Activated CD8-positive, alpha-beta memory T cell treated with anti-CD3 and anti-CD28 coated beads, Interleukin-2, amount 50 U/mL, for 1 hour (primary cell): ENCODE measurements around the gene PON3.

Experiments
- DNase-seq: peaks from one replicate; pipeline ENCODE4 v3.0.0-alpha.2; 2020; ENCODE audit errors: extremely low read depth

Gene PON3

DNA sequence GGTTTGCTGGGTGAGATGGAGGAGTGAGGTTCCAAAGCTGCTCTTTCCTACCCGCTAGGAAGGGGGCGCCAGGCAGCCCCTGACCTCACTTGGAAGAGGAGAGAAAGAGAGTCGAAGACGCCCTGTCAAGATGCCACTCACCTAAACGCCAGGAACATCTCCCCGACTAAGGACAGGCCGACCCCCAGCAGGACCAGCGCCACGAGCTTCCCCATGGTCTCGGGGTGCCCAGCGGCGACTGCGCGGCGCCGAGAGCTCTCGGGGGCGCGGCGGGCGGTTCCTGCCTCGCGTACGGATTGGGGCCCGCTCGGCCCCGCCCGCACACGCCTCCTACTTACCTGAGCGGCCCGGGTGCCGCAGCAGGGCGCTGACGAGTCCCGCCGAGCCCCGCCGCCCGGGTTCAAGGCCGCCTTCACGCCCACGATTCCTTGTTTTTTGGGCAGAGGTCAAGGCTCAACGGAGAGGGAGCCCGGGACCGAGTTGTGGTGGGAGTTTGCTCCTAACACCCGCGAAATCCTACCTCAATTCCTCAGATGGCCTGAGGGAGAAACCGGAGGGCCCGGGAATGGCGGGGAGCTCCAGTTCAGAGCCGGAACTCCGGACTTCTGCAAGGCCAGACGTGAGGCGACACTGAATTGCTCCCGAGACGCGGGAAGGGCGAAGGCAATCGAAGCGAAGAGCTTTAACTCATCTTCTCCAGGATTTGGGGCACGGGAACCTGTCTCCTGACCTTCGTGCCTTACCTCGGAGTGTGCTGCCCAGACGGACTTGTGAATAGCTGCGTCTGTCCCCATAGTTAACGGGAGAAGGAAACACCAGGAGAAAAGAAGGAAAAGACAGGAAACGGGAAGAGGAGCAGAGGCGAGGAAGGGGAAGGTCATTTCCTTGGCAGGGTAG lies at the start of gene PON3:
PON3 (minus strand) TSS at position 240 of the 897 bp plus-strand sequence; CDS start at position 215, 25 bp downstream.
- peak; percentile 1 for DNase-seq

DNA sequence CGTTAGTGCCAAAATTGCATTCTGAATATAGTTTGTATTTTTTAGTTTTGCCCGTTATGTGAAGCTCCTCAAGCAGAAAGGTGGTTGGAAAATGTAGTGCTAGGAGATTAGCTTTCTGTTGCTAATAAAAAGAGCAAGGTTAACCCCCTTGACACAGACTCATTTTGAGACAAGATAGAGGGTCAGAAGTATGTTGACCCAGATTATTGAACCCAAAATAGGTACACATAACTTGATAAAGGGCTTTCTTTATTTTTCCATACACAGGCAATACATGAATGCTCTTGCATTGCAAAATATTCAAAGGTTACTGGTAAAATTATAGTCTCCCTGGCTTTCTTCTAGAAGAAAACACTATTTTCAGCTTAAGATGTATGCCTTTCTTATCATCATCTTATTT lies 48.6 kb upstream of the PON3 start:
- no peak for DNase-seq

DNA sequence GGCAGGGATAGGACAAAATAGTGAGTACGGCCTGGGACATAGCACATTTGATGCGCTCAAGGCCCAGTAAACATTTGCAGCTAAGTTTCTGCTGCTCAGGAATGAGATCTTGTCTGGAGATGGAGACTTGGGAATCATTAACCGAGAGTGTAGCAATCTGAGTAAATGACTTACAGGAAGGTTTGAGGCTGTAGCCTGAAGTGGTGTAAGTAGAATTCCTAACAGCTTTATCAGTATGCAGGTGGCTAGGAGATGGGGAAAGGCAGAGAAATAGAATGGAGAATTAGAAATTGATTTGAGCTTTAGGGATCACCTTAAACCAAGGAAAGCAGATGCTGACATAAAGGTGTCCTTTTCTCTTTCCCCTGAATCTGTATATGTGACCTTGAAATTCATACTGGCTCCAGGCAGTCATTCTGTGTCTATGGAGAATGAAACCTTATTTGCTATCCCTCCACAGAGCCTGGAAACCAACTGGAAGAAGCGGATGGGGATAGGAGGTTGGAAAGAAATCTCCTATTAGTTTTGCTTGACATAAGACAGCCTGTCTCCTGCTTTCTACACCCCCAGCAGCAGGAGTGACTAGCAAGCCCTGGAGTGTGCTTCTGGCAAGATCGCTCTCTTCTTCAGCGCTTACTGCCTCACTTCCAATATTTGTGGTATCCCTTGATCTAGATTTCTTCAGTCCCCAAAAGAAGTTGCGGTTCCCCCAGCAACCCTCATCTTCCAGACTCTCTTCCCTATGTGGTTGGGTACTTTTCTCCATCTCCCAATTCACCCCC lies 45.1 kb upstream of the PON3 start:
- DNase-seq, result no peak

- no peak for DNase-seq
Measured at GRCh38 chr7:95440394-95441038, 44.3 kb upstream of the PON3 start.

GRCh38 chr7:95436407-95436806 lies 40.2 kb upstream of the PON3 start:
- DNase-seq, result no peak

- DNase-seq, result no peak
Measured at GRCh38 chr7:95435422-95435780, 39.2 kb upstream of the PON3 start.

- no peak for DNase-seq
Measured at GRCh38 chr7:95434557-95435421, 38.6 kb upstream of the PON3 start, which contains the start of gene PON2. PON2 (minus strand) TSS chr7:95435028; CDS start chr7:95434951, 77 bp downstream.

DNA sequence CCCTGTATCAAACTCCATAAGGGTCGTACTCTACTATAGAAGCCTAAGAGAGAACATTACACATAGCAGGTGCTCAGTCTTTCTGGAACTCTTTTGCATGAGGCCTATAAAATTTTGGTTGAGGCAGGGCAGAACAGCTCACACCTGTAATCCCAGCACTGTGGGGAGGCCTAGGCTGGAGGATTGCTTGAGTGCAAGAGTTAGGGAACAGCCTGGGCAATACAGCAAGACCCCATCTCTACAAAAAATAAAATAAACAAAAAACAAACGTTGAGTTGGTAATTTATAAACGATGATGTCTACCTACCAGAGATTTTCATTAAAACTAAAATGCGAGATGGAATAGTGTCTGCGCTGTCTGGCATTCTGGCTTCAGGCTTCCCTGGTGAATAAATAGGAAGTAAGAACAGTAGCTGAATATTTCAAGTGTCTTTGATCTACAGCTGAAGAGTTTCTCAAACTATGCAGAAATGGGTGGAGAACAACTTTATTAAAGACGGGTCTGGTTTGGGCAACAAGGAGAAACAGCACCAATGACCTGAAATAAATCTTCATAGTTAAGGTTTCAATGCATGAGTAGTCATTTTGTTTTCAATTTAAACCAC lies 37.9 kb upstream of the PON3 start:
- no peak for DNase-seq

- no peak for DNase-seq
Measured at GRCh38 chr7:95433129-95433528, 37.0 kb upstream of the PON3 start.

DNA sequence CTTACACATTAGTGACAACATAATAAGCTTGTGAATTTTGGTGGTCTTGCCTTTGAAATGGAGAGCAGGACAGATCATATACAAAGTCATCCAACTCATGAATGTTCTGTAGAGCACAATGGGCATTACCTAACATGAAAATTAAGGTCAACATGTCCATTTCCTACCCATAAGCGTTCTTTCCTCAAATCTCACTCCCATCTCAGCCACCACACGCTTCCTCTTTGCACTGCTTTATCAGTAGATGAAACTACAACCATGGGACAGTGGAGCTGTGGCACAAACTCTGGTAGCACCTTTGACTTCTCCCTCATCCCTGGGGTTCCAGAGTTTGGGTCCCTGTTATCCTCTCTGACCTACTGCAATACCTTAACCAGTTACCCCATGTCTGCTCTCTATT lies 36.4 kb upstream of the PON3 start:
- no peak for DNase-seq

GRCh38 chr7:95430864-95431263 lies 34.7 kb upstream of the PON3 start:
- DNase-seq, result no peak

DNA sequence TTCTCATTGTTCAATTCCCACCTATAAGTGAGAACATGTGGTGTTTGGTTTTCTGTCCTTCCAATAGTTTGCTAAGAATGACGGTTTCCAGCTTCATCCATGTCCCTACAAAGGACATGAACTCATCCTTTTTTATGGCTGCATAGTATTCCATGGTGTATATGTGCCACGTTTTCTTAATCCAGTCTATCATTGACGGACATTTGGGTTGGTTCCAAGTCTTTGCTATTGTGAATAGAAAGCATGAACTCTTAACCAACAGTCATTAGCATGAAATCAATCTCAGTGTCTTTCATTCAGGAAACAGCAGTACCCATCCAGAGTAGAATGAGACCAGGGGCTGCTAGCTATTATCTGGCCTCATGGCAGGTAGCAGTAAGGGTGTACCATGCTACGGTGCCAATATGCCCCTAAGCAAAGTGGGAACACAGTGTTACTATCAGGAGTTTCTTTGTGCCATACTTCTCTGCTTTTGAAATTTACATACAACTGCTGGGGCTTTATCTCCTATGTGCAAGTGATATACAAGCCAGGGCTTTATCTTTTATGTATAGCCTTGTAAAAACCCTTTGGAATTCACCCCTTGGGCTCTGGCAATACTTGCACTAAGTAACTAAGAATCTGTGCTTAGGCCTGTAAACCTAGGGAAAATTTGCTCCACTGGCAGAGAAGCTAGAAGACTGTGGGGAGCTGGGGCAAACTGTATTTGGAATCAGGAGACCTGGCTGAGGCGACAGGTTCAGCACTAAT lies 33.2 kb upstream of the PON3 start:
- DNase-seq, result no peak

- DNase-seq, result no peak
Measured at GRCh38 chr7:95427914-95428516, 31.8 kb upstream of the PON3 start.

DNA sequence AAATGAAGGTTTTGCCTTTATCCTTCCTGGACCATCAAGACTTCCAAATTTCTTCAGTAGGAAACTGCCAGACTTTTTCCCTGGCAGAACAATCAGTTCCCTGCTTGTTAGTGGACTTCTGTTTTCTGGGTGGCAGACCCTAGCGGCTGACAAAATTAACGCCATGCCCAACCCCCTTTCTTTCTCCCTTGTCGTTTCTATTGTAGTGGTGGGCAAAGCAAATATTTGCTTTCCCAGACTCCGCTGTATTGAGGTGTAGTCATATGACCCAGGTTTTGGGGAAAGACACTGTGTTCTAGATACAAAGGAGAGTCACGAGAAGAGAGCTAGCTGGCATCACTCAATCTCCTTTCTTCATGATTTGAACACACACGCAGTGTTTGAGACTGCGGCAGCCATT lies 31.0 kb upstream of the PON3 start:
- DNase-seq, result no peak

DNA sequence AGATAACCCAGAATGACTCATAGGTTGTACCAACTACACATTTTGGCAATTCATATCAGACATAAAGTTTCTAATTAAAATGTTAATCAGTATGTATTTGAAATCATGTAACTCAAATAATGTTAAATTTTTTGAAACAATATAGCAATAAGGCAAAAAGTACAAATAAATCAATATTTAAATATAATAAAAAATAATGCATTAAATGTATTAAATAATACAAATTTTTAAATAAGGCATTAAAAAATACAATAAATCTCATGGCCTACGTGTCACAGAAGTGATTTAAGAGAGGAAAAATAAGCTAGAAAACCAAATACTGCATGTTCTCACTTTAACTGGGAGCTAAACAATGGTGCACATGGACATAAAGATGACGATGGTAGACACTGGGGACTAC lies 29.5 kb upstream of the PON3 start:
- no peak for DNase-seq

GRCh38 chr7:95424716-95425115 lies 28.5 kb upstream of the PON3 start:
- DNase-seq, result no peak

DNA sequence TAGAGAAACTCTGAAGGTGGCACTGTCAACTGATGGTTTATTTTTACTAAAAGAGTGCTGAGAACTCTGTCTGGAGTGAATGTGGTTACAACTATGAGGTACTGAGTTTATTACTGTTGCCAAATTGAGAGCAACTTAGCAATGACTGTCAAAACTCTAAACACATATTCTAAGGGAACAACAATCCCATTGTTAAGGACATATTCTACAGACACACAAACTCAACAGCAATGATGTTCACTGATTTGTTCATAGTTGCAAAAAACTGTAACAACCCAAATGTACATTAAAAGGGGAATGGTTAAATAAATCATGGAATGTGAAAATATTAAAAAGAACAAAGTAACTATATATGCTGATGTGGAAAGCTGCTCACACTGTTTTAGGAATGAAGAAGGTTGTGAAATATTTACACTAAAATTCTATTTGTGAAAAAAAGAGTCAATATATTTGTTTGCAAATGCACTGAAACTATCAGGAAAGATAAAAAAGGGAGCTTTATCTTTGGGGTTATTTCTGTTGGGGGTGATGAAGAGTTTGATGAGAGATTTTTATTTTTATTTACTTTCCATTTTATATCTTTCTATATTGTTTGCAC lies 25.8 kb upstream of the PON3 start:
- DNase-seq, result no peak

- no peak for DNase-seq
Measured at GRCh38 chr7:95421000-95421846, 25.0 kb upstream of the PON3 start.

GRCh38 chr7:95412075-95412474 lies 15.9 kb upstream of the PON3 start:
- no peak for DNase-seq
